ENCODE data around the gene DCC. TPM values are rescaled to one million over a fixed set of nuclear protein-coding genes. Genes with fewer than 3 reads are reported as not detected.

Gene DCC
- total RNA-seq, 6 donors from 2014 or later = 0.33 to 3.5 (median 1.0) TPM

- TF ChIP-seq EP300 (IDR thresholded peaks at IDR 0.05) (no peak), POLR2AphosphoS5 (IDR thresholded peaks at IDR 0.05) (no peak), POLR2A (IDR thresholded peaks at IDR 0.05) (no peak), CTCF (IDR thresholded peaks at IDR 0.05) (no peak)
- WGBS, 2 donors = 47 to 50% methylated on average over 3 of the region's 3 CpGs
- DNase-seq (no peak), ATAC-seq (ENCODE audit: low FRiP score in 2 of 2) (no peak)
- H3K27me3 ChIP-seq = no peaks in the 10 kb centered on the region
- no peaks in the 10 kb centered on the region for H3K4me1 ChIP-seq
- H3K36me3 ChIP-seq = no peaks in the 10 kb centered on the region
- no peaks in the 10 kb centered on the region for H3K9me3 ChIP-seq
- H3K27ac ChIP-seq = no peak overlapping the region
- H3K4me3 ChIP-seq = no peak overlapping the region
Observed at GRCh38 chr18:53385889-53386288, 1045.9 kb downstream of the DCC start.

- Histone ChIP-seq H3K4me1 (no peaks in the 10 kb centered on the region), H3K36me3 (no peaks in the 10 kb centered on the region), H3K27me3 (no peaks in the 10 kb centered on the region), H3K4me3 (no peak overlapping the region), H3K9me3 (no peaks in the 10 kb centered on the region), H3K27ac (no peak overlapping the region)
- DNase-seq (no peak), ATAC-seq (ENCODE audit: low FRiP score in 2 of 2) (no peak)
- no peak for TF ChIP-seq CTCF (IDR thresholded peaks at IDR 0.05)
- TF ChIP-seq POLR2AphosphoS5 (IDR thresholded peaks at IDR 0.05) = no peak
- WGBS, 2 donors = 75 to 78% methylated on average over 3 of the region's 3 CpGs
Observed at GRCh38 chr18:53387581-53387980, 1047.6 kb downstream of the DCC start.

- 68 to 74% methylated on average over 3 of the region's 3 CpGs for WGBS, 2 donors
- Histone ChIP-seq H3K4me3 (no peak overlapping the region), H3K4me1 (no peaks in the 10 kb centered on the region), H3K36me3 (no peaks in the 10 kb centered on the region), H3K27me3 (no peaks in the 10 kb centered on the region), H3K27ac (no peak overlapping the region), H3K9me3 (no peaks in the 10 kb centered on the region)
- TF ChIP-seq EP300 (IDR thresholded peaks at IDR 0.05) = no peak
- no peak for TF ChIP-seq CTCF (IDR thresholded peaks at IDR 0.05)
- TF ChIP-seq POLR2AphosphoS5 (IDR thresholded peaks at IDR 0.05) = no peak
- TF ChIP-seq POLR2A (IDR thresholded peaks at IDR 0.05) = no peak
- DNase-seq (no peak), ATAC-seq (ENCODE audit: low FRiP score in 2 of 2) (no peak)
Observed at GRCh38 chr18:53402670-53403069, 1062.7 kb downstream of the DCC start.

GRCh38 chr18:53408271-53408670, 1068.3 kb downstream of the DCC start:
- Histone ChIP-seq H3K27me3 (no peaks in the 10 kb centered on the region), H3K27ac (no peak overlapping the region), H3K9me3 (no peaks in the 10 kb centered on the region), H3K36me3 (no peaks in the 10 kb centered on the region), H3K4me1 (no peaks in the 10 kb centered on the region), H3K4me3 (no peak overlapping the region)
- 75 to 79% methylated on average over 5 of the region's 5 CpGs for WGBS, 2 donors
- DNase-seq (no peak), ATAC-seq (ENCODE audit: low FRiP score in 2 of 2) (no peak)
- TF ChIP-seq POLR2A (IDR thresholded peaks at IDR 0.05) (no peak), CTCF (IDR thresholded peaks at IDR 0.05) (no peak), EP300 (IDR thresholded peaks at IDR 0.05) (no peak), POLR2AphosphoS5 (IDR thresholded peaks at IDR 0.05) (no peak)

- Histone ChIP-seq H3K9me3 (no peaks in the 10 kb centered on the region), H3K36me3 (no peaks in the 10 kb centered on the region), H3K4me1 (no peaks in the 10 kb centered on the region), H3K27me3 (no peaks in the 10 kb centered on the region), H3K4me3 (no peak overlapping the region), H3K27ac (no peak overlapping the region)
- no peak for ATAC-seq (ENCODE audit: low FRiP score in 2 of 2)
- TF ChIP-seq EP300 (IDR thresholded peaks at IDR 0.05) (no peak), POLR2AphosphoS5 (IDR thresholded peaks at IDR 0.05) (no peak), POLR2A (IDR thresholded peaks at IDR 0.05) (no peak), CTCF (IDR thresholded peaks at IDR 0.05) (no peak)
- WGBS, 2 donors = 77 to 79% methylated on average over 3 of the region's 3 CpGs
- DNase-seq = no peak
Observed at GRCh38 chr18:53411511-53411910, 1071.5 kb downstream of the DCC start.

Data from upper lobe of left lung (tissue), 6 donors.